Measurements from ENCODE around the gene HSD17B2. TPM values are rescaled to one million over a fixed set of nuclear protein-coding genes. Genes with fewer than 3 reads are reported as not detected.

The HSD17B2 gene
- total RNA-seq, 4 donors from 2014 or later: 0.40 TPM; not detected in 3

DNA sequence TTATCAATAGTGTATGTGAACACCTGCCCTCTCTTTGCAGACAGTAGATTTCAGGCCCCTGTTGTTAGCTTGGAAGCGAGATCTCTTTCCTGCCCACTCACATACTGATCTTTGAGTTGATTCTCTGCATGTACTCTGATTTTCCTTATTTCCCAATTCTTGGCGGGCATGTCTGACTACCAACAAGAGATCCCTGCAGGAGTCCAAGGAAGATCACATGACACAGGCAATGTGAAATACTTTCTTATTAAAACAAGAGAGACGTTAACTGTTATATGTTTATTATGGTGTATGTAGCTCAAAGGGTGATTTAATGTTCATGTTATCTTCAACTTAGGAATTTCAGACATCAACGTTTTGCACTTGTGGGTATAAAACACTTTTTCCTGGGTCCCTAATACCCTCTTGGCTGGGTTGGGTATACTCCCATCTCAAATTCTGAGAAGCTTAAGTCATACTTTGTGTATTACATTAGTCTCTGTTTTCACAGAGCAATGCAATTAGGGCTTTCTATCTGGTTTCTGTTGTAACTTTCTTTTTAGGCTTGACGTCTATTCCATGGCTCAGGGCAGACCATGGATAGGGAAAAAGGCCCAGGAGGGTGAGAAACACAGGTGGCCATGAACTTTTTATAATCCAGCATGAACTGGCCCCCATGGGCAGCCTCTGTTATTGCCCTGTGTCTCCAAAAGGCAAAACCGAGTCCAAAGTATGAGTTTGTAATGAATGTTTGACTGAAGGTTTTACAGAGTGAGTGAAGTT, 32.2 kb downstream of the HSD17B2 start:
- no peak for ATAC-seq
- Histone ChIP-seq H3K36me3 (no peaks in the 10 kb centered on the region), H3K27ac (no peak overlapping the region), H3K4me1 (no peaks in the 10 kb centered on the region), H3K4me3 (no peak overlapping the region), H3K9me3 (no peaks in the 10 kb centered on the region), H3K27me3 (no peaks in the 10 kb centered on the region)
- WGBS, 2 donors (ENCODE audit: low coverage in 1 of 2): 41 to 52% methylated on average over 4 to 6 of the region's 6 CpGs
- TF ChIP-seq POLR2AphosphoS5 (IDR thresholded peaks at IDR 0.05) (no peak), POLR2A (IDR thresholded peaks at IDR 0.05) (no peak), EP300 (IDR thresholded peaks at IDR 0.05) (no peak), CTCF (IDR thresholded peaks at IDR 0.05) (no peak)

- WGBS, 2 donors (ENCODE audit: low coverage in 1 of 2): 84 to 89% methylated on average over 7 to 10 of the region's 10 CpGs
- H3K4me1 ChIP-seq: no peaks in the 10 kb centered on the region
- no peak overlapping the region for H3K4me3 ChIP-seq
- H3K27ac ChIP-seq: no peak overlapping the region
- ATAC-seq: no peak
- H3K9me3 ChIP-seq: no peaks in the 10 kb centered on the region
- TF ChIP-seq EP300 (IDR thresholded peaks at IDR 0.05) (no peak), CTCF (IDR thresholded peaks at IDR 0.05) (no peak), POLR2A (IDR thresholded peaks at IDR 0.05) (no peak), POLR2AphosphoS5 (IDR thresholded peaks at IDR 0.05) (no peak)
- no peaks in the 10 kb centered on the region for H3K27me3 ChIP-seq
- no peaks in the 10 kb centered on the region for H3K36me3 ChIP-seq
These were observed 32.8 kb downstream of the HSD17B2 start for GRCh38 chr16:82067804-82068325.

DNA sequence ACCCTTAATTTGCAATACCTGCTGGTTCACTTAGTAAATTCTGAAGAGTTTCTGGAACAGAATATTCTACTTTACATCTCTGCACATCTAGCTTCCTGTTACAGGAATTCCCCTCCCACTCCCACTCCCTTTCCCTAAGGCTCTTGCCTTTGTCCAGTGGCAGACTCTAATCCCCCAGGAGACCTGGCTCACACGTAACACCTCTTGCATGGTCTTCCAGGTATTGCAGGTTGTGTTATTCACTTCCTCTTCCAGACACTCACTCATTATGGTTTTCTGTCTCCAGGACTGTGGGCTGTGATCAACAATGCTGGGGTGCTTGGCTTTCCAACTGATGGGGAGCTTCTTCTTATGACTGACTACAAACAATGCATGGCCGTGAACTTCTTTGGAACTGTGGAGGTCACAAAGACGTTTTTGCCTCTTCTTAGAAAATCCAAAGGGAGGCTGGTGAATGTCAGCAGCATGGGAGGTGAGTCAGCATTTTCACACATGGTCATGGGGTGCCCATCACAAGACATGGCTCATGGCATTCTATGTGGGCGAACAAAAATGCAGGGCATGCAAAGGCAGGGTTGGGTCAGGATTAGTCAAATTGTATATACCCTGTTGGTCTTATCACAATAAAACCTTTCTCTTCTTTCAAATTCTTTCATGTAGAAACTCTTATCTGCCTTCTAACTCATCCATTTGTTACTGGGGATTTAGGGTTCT, 35.8 kb downstream of the HSD17B2 start:
- Histone ChIP-seq H3K4me3 (no peak overlapping the region), H3K9me3 (peaks cover 0 to 5% (median 0%) of the 10 kb centered on the region in 3 donors), H3K36me3 (no peaks in the 10 kb centered on the region), H3K27me3 (no peaks in the 10 kb centered on the region), H3K4me1 (no peaks in the 10 kb centered on the region), H3K27ac (no peak overlapping the region)
- TF ChIP-seq CTCF (IDR thresholded peaks at IDR 0.05): no peak
- TF ChIP-seq POLR2A (IDR thresholded peaks at IDR 0.05): no peak
- TF ChIP-seq EP300 (IDR thresholded peaks at IDR 0.05): no peak
- TF ChIP-seq POLR2AphosphoS5 (IDR thresholded peaks at IDR 0.05): no peak
- no peak for ATAC-seq
- 49 to 100% methylated on average over 1 to 4 of the region's 4 CpGs for WGBS, 2 donors (ENCODE audit: low coverage in 1 of 2)

- no peak for TF ChIP-seq EP300 (IDR thresholded peaks at IDR 0.05)
- TF ChIP-seq POLR2AphosphoS5 (IDR thresholded peaks at IDR 0.05): no peak
- TF ChIP-seq POLR2A (IDR thresholded peaks at IDR 0.05): no peak
- TF ChIP-seq CTCF (IDR thresholded peaks at IDR 0.05): no peak
- WGBS, 2 donors (ENCODE audit: low coverage in 1 of 2): 60 to 89% methylated on average over 2 to 3 of the region's 4 CpGs
- no peak overlapping the region for H3K4me3 ChIP-seq
These were observed 36.4 kb downstream of the HSD17B2 start for GRCh38 chr16:82071421-82071820.

More at GRCh38 chr16:82071421-82071820, 36.4 kb downstream of the HSD17B2 start:
- ATAC-seq: no peak
- no peaks in the 10 kb centered on the region for H3K27me3 ChIP-seq
- H3K9me3 ChIP-seq: peaks cover 0 to 8% (median 0%) of the 10 kb centered on the region in 3 donors
- no peak overlapping the region for H3K27ac ChIP-seq
- no peaks in the 10 kb centered on the region for H3K4me1 ChIP-seq
- no peaks in the 10 kb centered on the region for H3K36me3 ChIP-seq
